ENCODE data around the gene FAM221B. TPM values are rescaled to one million over a fixed set of nuclear protein-coding genes. Genes with fewer than 3 reads are reported as not detected.

FAM221B gene
- total and polyA plus RNA-seq, 9 donors, result not detected

DNA sequence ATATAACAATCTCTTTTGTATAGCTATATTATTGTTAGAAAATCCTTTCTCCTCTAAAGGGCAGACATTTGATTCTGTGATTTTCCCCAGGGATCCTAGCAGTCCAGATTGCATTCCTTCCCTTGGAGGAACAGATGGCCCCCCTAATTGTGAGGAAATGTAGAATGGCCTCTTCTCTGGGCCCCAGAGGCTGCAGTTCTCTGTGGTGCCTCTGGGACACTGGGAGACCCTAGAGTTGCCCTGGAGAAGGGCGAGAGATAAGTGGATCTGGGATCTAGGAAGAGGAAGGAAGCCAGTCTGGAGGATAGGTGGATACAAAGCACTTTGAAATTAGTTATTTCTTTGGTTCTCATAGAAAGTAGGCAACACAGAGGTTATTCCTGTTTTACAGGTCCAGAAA, 11.8 kb downstream of the FAM221B start:
- DNase-seq, result no peak
- 44 to 78% (median 75%) methylated on average over 1 of the region's 1 CpG for WGBS, 3 donors

DNA sequence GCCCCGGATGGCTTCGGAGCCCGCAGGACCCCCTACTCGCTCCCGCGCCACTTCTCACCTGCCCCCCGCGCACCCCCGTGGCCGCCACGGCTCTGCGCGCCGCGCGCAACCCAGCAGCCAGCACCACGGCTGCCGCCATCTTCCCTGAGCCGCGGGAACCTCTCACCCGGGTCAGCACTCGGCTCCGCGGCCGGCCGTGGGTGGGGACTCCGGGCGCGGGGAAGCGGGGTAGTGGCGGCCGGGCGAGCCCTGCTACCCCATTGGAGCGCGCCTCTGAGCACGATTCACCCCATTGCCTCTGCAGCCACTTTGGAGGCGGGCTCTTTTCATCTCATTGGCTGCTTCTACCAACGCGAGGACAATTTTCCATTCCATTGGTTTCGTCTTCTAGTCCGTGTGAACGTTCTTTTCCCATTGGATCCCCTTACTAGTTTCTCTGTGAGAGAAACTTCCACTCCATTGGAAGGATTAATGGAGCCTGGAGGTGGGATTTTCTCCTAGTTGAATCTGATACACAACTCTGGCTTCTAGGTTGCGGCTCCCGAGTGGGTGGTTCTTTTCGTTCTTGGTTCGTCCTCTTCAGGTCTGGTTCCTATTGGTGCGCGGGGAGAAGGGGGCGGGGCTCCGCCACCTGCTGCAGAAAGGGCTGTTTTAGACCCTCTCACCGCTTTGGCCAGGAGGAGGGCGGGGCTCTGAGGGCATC, 13.5 kb downstream of the FAM221B start, which contains the start of gene HINT2:
Gene HINT2 (minus strand): TSS at position 202 of the 703 bp plus-strand sequence. CDS start 63 bp downstream, at position 139.
- H3K9me3 ChIP-seq, result no peaks in the 10 kb centered on the region
- no peaks in the 10 kb centered on the region for H3K27me3 ChIP-seq
- H3K36me3 ChIP-seq, result no peaks in the 10 kb centered on the region
- WGBS, 3 donors, result 0 to 1% (median 0%) methylated on average over 45 to 52 of the region's 52 CpGs
- peaks cover 2% of the 10 kb centered on the region for H3K4me1 ChIP-seq (ENCODE audit: insufficient read depth)
- peak within 1 kb of the TSS; percentile 74 for H3K4me3 ChIP-seq
- peak within 1 kb of the TSS; percentile 89 to 96 for H3K27ac ChIP-seq
- TF ChIP-seq, protein P1, sequence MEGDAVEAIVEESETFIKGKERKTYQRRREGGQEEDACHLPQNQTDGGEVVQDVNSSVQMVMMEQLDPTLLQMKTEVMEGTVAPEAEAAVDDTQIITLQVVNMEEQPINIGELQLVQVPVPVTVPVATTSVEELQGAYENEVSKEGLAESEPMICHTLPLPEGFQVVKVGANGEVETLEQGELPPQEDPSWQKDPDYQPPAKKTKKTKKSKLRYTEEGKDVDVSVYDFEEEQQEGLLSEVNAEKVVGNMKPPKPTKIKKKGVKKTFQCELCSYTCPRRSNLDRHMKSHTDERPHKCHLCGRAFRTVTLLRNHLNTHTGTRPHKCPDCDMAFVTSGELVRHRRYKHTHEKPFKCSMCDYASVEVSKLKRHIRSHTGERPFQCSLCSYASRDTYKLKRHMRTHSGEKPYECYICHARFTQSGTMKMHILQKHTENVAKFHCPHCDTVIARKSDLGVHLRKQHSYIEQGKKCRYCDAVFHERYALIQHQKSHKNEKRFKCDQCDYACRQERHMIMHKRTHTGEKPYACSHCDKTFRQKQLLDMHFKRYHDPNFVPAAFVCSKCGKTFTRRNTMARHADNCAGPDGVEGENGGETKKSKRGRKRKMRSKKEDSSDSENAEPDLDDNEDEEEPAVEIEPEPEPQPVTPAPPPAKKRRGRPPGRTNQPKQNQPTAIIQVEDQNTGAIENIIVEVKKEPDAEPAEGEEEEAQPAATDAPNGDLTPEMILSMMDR (IDR thresholded peaks at IDR 0.05), result peak in 2 of 3 donors; percentile 10 to 26
- TF ChIP-seq EP300 (IDR thresholded peaks at IDR 0.05) (no peak), POLR2A (IDR thresholded peaks at IDR 0.05) (peak; percentile 91)
- DNase-seq, result peak; percentile 92 to 96 (median 93)
- intact Hi-C loops (cut with DNase I), result loop anchor here in 1 of 4 donors (5.0 kb wide), 1 partner anchor 78 kb away; no protein-coding TSS in a partner anchor

More for the DNA sequence above, 11.8 kb downstream of the FAM221B start:
- H3K4me3 ChIP-seq, result no peak overlapping the region
- no peak overlapping the region for H3K27ac ChIP-seq
- intact Hi-C loops (cut with DNase I), result no loop called here
- no peaks in the 10 kb centered on the region for H3K27me3 ChIP-seq
- no peaks in the 10 kb centered on the region for H3K36me3 ChIP-seq
- TF ChIP-seq POLR2A (IDR thresholded peaks at IDR 0.05) (no peak), EP300 (IDR thresholded peaks at IDR 0.05) (no peak)
- TF ChIP-seq, protein P1 (IDR thresholded peaks at IDR 0.05), result no peak
- no peaks in the 10 kb centered on the region for H3K9me3 ChIP-seq
- H3K4me1 ChIP-seq (ENCODE audit: insufficient read depth), result peaks cover 2% of the 10 kb centered on the region

DNA sequence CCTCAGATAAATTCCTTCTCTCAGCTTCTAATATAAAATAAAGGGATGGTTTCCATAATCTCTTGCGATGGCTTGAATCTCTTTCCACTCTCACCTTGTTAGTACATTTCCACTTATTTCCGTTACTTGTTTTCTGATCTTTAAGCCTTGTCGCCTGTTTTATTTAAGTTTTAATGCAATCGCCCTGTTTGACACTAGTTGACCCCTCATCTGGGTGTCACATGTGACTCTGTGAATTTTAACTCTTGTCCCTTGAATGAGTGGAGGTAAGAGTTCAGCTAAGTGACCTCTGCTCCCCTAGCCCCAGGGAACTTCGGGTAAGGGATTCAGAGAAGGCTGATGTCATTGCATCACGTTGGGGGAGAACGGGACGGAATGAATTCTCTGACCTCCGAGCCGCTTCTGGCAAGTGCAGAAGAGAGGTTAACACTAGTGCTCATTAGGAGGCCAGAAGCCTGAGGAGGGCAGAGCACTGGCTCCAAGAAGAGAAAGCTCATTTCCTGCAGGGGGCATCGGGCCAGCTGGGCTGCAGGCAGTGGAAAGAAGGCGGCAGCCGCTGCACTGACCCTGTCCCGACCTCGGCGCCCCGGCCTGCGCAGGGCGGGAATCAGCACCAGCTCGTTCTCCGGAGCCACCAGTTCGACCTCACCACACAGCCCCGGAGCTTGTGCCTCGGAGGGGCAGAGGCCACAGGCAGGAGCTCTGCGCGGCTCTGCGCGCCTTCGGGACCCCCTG, 14.3 kb downstream of the FAM221B start:
- Histone ChIP-seq H3K36me3 (no peaks in the 10 kb centered on the region), H3K4me3 (peak overlapping the region; percentile 74), H3K4me1 (ENCODE audit: insufficient read depth) (peaks cover 2% of the 10 kb centered on the region), H3K27me3 (no peaks in the 10 kb centered on the region), H3K9me3 (no peaks in the 10 kb centered on the region), H3K27ac (peak overlapping the region; percentile 89 to 96)
- intact Hi-C loops (cut with DNase I), result loop anchor here in 1 of 4 donors (5.0 kb wide), 1 partner anchor 77 kb away; no protein-coding TSS in a partner anchor
- peak; percentile 70 to 82 (median 73) for DNase-seq
- 7 to 9% (median 8%) methylated on average over 23 to 29 of the region's 29 CpGs for WGBS, 3 donors
- TF ChIP-seq EP300 (IDR thresholded peaks at IDR 0.05), result peak; percentile 42
- TF ChIP-seq, protein P1 (IDR thresholded peaks at IDR 0.05), result no peak

DNA sequence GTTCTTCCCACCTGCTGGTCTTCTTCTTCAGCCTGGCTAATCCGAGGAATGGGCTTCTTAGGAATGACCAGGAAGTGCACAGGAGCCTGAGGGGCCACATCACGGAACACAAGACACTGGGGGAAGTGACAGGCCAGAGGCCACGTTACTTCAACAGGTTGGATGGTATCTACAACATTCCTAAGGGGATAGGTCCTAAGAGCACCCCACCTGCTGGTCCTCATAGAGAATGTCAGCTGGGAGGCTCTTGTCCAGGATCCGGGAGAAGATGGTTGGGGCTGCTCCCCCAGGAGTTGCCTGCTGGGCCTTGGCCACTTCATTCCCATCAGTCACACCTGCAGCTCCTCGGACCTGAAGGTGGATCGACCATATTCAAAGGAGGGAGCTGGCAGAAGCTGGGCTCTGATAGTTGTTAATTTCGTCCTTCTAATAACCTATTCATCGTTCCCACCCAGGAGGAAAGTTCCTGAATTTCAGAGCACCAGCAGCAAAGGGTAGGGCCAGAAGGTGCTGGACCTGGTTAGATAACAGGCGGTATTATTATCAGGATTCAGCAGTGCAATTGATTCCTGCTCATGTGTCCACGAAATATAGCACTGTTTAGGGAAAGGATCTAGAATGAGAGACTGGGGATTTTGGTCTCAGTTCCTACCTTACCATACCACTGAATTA, 15.0 kb downstream of the FAM221B start:
- TF ChIP-seq POLR2A (IDR thresholded peaks at IDR 0.05) (no peak), EP300 (IDR thresholded peaks at IDR 0.05) (no peak)
- TF ChIP-seq, protein P1 (IDR thresholded peaks at IDR 0.05), result no peak
- Histone ChIP-seq H3K9me3 (no peaks in the 10 kb centered on the region), H3K27ac (peak overlapping the region in 1 of 2 donors; percentile 96), H3K36me3 (no peaks in the 10 kb centered on the region), H3K4me1 (ENCODE audit: insufficient read depth) (peaks cover 2% of the 10 kb centered on the region), H3K27me3 (no peaks in the 10 kb centered on the region), H3K4me3 (no peak overlapping the region)
- no peak for DNase-seq
- intact Hi-C loops (cut with DNase I), result loop anchor here in 1 of 4 donors (5.0 kb wide), 1 partner anchor 76 kb away; no protein-coding TSS in a partner anchor
- WGBS, 3 donors, result 73 to 79% (median 76%) methylated on average over 10 of the region's 10 CpGs
